GM18870 (cell line): ENCODE results near the gene DAO.

ENCODE experiments used
- ATAC-seq: cut with Tn5 transposase; IDR thresholded peaks from one replicate; pipeline ENCODE4 v1.9.1; 2021; ENCODE audit warnings: moderate library complexity; ENCODE audit not compliant: unreplicated experiment

Gene DAO

GRCh38 chr12:108868781-108869180, 11.1 kb upstream of the DAO start:
- ATAC-seq, result no peak

- ATAC-seq, result no peak
These were observed 4.6 kb upstream of the DAO start for GRCh38 chr12:108875280-108875679.

GRCh38 chr12:108875682-108876361, 4.1 kb upstream of the DAO start:
- no peak for ATAC-seq

GRCh38 chr12:108876550-108876949, 3.3 kb upstream of the DAO start:
- no peak for ATAC-seq

GRCh38 chr12:108881953-108882352, 2.1 kb downstream of the DAO start:
- no peak for ATAC-seq

GRCh38 chr12:108884116-108885012, 4.5 kb downstream of the DAO start:
- ATAC-seq, result no peak

GRCh38 chr12:108886873-108887629, 7.2 kb downstream of the DAO start:
- no peak for ATAC-seq

GRCh38 chr12:108888031-108888430, 8.1 kb downstream of the DAO start:
- ATAC-seq, result no peak

GRCh38 chr12:108890208-108890607, 10.3 kb downstream of the DAO start:
- no peak for ATAC-seq

GRCh38 chr12:108895220-108895802, 15.4 kb downstream of the DAO start:
- ATAC-seq, result no peak

GRCh38 chr12:108896336-108896735, 16.4 kb downstream of the DAO start:
- ATAC-seq, result no peak

GRCh38 chr12:108896817-108897216, 16.9 kb downstream of the DAO start:
- no peak for ATAC-seq

- ATAC-seq, result no peak
These were observed 19.3 kb downstream of the DAO start for GRCh38 chr12:108899145-108899544.

- no peak for ATAC-seq
These were observed 25.8 kb downstream of the DAO start for GRCh38 chr12:108905725-108906124.

GRCh38 chr12:108906971-108907370, 27.1 kb downstream of the DAO start:
- no peak for ATAC-seq

GRCh38 chr12:108907839-108908351, 28.0 kb downstream of the DAO start:
- no peak for ATAC-seq

- no peak for ATAC-seq
These were observed 30.4 kb downstream of the DAO start for GRCh38 chr12:108910336-108910735.

GRCh38 chr12:108911915-108912314, 32.0 kb downstream of the DAO start:
- ATAC-seq, result no peak

GRCh38 chr12:108912361-108912760, 32.5 kb downstream of the DAO start:
- no peak for ATAC-seq

- no peak for ATAC-seq
These were observed 34.2 kb downstream of the DAO start for GRCh38 chr12:108914121-108914531.

- ATAC-seq, result no peak
These were observed 35.8 kb downstream of the DAO start for GRCh38 chr12:108915632-108916133.
